Adrenal gland (tissue), 12 donors: Measurements from ENCODE around the gene MAML3. TPM values are rescaled to one million over a fixed set of nuclear protein-coding genes. Genes with fewer than 3 reads are reported as not detected.

ENCODE experiments used
- DNase-seq, 7 donors: peaks; one replicate each; pipeline ENCODE4 v3.0.0-alpha.2; 2019 to 2020
- H3K27ac ChIP-seq, 5 donors: fragments of 200-600 bp; sonication (generic) in 4 of 5; 1 replicate in 3 of 5; 2 replicates in 2 of 5; pipeline versions ENCODE4 v1.5.1 to v1.8.0; 2016 to 2020; ENCODE audit warnings: mild to moderate bottlenecking in 1 of 5
- H3K27me3 ChIP-seq: fragments of 200-600 bp; 2 replicates; pipeline ENCODE4 v1.8.0; 2021
- H3K36me3 ChIP-seq, 2 donors: fragments of 200-600 bp; replicated peaks in 1 of 2; 1 replicate in 1 of 2; 2 replicates in 1 of 2; pipeline versions ENCODE4 v1.5.1 to v1.8.0; 2018 to 2022
- H3K4me1 ChIP-seq, 2 donors: fragments of 200-600 bp; replicated peaks in 1 of 2; 1 replicate in 1 of 2; 2 replicates in 1 of 2; pipeline versions ENCODE4 v1.5.1 to v1.8.0; 2018 to 2021
- H3K4me3 ChIP-seq, 4 donors: fragments of 200-600 bp; sonication (generic) in 3 of 4; one replicate each; pipeline ENCODE4 v1.5.1; 2016 to 2018
- H3K9me3 ChIP-seq, 3 donors: fragments of 200-600 bp; sonication (generic) in 1 of 3; replicated peaks in 1 of 3; 1 replicate in 2 of 3; 2 replicates in 1 of 3; pipeline versions ENCODE4 v1.5.1 to v1.8.0; 2016 to 2021
- CTCF ChIP-seq, 6 experiments: fragments of 450-650 bp in 4 of 6; fragments of 200-600 bp in 2 of 6; sonication (generic) in 1 of 6; IDR thresholded peaks; 1 replicate in 5 of 6; 2 replicates in 1 of 6; pipeline versions ENCODE4 v1.5.1 to v1.8.0; 2016 to 2021; ENCODE audit warnings: antibody characterized with exemption in 6 of 6, mild to moderate bottlenecking in 2 of 6, moderate library complexity in 1 of 6
- POLR2A ChIP-seq, 2 donors: fragments of 450-650 bp; IDR thresholded peaks; one replicate each; pipeline ENCODE4 v1.6.1; 2017; ENCODE audit warnings: antibody characterized with exemption in 2 of 2, mild to moderate bottlenecking in 2 of 2, moderate library complexity in 1 of 2
- WGBS, 4 donors: extraction: QIAGEN DNeasy Blood & Tissue Kit in 2 of 4; methylation state at CpG; one replicate each; pipeline versions ENCODE4 v1.1.5 to v1.1.7; 2013 to 2017; 5-methylcytosine and 5-hydroxymethylcytosine counted together
- intact Hi-C, 2 donors: fragments of 100-400 bp; cut with DNase I; formaldehyde crosslinking; loops; one replicate each; pipeline versions ENCODE4 v1.14.1 to v1.15.0; 2022 to 2023
- polyA plus RNA-seq, 3 donors: library from polyadenylated mRNA; stranded (reverse); fragments of 200-250 nt in 2 of 3; fragments of 350-450 nt in 1 of 3; fragmentation: Illumina TruSeq in 1 of 3; extraction: RNeasy Lipid Tissue Mini Kit (QIAGEN cat#74804) in 1 of 3; gene quantifications; one replicate each; pipeline ENCODE4 v1.2.3, GENCODE V29; 2013 to 2014
- total RNA-seq, 9 donors: library from RNA; depleted of rRNA in 4 of 9; stranded (reverse); fragments of >200 nt in 4 of 9; fragments of 120-200 nt in 1 of 9; fragmentation: NEBNext Ultra II Directional in 1 of 9; extraction: Animal tissue kit (Norgen Biotek cat#: 25700) in 1 of 9; gene quantifications; one replicate each; pipeline versions ENCODE4 v1.1.0 to v1.2.4, GENCODE V29; 2013 to 2023
- donor health status: healthy with polysubstance abuse.
- donor health status: Bipolar disorder and iron deficiency.
- donor health status: DM: yes; HTN: yes; CAD: no.
- donor health status: DM: no; HTN: no; CAD: no.
- donor health status: DM: no; HTN: no; CAD: no.
- donor health status: DM: yes; HTN: yes; CAD: no.

The MAML3 gene
- total and polyA plus RNA-seq, 12 donors, result 2.0 to 15.9 (median 8.4) TPM

DNA sequence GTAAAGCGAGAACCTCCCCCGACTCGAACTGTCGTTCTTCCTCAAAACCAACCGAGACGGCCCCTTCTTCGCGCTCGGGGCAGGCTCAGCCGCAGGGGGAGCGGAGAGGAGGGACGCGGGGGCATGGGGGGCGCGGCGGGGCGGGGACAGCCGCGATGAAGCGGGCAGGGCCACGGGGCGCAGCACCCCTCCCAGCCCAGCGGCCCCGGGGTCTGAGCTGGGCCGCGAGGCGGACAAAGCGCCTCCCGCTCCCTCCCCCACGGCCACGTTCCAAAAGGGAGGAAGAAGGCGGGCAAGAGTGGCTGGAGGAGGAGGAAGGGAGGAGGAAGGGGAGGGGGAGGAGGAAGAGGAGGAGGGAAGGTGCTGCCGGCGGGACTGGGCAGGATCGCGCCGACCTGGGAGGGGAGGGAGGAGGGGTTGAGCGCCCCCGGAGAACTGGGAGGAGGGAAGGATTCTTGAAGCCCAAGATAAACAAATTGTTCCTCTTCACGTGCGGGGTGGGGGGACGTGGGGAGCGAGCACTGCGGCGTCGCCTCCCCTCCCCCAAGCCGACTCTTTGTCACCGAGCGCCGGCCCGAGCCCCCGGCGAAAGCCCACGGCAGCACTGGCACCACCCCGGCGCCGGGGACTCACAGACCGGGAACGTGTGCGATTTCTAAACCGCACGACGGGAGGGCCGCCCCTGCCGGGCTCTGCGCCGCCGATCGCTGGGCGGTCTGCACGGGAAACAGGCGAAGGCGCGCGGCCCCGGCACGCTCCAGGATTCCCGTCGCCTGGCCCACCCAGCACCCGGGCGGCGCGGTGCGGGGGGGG is 2.9 kb downstream of the MAML3 start:
- Histone ChIP-seq H3K9me3 (no peaks in the 10 kb centered on the region), H3K4me3 (peak overlapping the region; percentile 9 to 93 (median 81)), H3K36me3 (no peaks in the 10 kb centered on the region), H3K27ac (peak overlapping the region; percentile 95 to 99 (median 98)), H3K4me1 (peaks cover 0 to 21% of the 10 kb centered on the region in 2 donors), H3K27me3 (no peaks in the 10 kb centered on the region)
- 0 to 3% (median 0%) methylated on average over 8 to 84 of the region's 84 CpGs for WGBS, 4 donors
- intact Hi-C loops, result loop anchor here (5.0 to 10.0 kb wide), 4 partner anchors 99 to 416 kb away; no protein-coding TSS in a partner anchor
- peak; percentile 89 to 96 (median 94) for DNase-seq
- TF ChIP-seq CTCF (IDR thresholded peaks at IDR 0.05), result no peak
- TF ChIP-seq POLR2A (IDR thresholded peaks at IDR 0.05), result peak; percentile 24 to 68

DNA sequence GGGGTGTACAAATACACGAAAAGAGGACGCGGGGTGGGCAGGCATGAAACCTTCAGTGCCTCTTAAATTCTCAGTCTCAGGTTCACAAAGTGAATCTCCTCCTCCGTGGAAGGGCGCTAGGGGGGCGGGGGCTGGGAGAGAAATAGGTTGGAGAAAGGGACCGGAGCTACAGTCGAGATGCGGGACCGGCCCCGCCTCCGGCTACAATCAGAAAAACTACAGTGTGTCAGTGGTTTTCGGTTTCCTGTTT is 3.4 kb downstream of the MAML3 start:
- DNase-seq, result peak in 4 of 7 donors; percentile 90 to 96 (median 92)
- WGBS, 4 donors, result 0% methylated on average over 6 to 13 of the region's 13 CpGs
- no peaks in the 10 kb centered on the region for H3K36me3 ChIP-seq
- no peaks in the 10 kb centered on the region for H3K9me3 ChIP-seq
- peaks cover 0 to 21% of the 10 kb centered on the region in 2 donors for H3K4me1 ChIP-seq
- H3K27me3 ChIP-seq, result no peaks in the 10 kb centered on the region
- peak in 1 of 6 experiments; percentile 13 for TF ChIP-seq CTCF (IDR thresholded peaks at IDR 0.05)
- TF ChIP-seq POLR2A (IDR thresholded peaks at IDR 0.05), result peak in 1 of 2 donors; percentile 49
- intact Hi-C loops, result loop anchor here (5.0 to 10.0 kb wide), 4 partner anchors 98 to 416 kb away; no protein-coding TSS in a partner anchor
- H3K4me3 ChIP-seq, result peak overlapping the region; percentile 9 to 93 (median 81)
- peak overlapping the region; percentile 95 to 99 (median 98) for H3K27ac ChIP-seq

- DNase-seq, result peak; percentile 84 to 94 (median 89)
- WGBS, 4 donors, result 1 to 3% (median 1%) methylated on average over 12 to 20 of the region's 20 CpGs
- Histone ChIP-seq H3K27ac (peak overlapping the region; percentile 95 to 99 (median 98)), H3K27me3 (no peaks in the 10 kb centered on the region), H3K4me3 (peak overlapping the region; percentile 9 to 93 (median 81)), H3K4me1 (peaks cover 0 to 19% of the 10 kb centered on the region in 2 donors), H3K9me3 (no peaks in the 10 kb centered on the region), H3K36me3 (no peaks in the 10 kb centered on the region)
- TF ChIP-seq POLR2A (IDR thresholded peaks at IDR 0.05) (peak in 1 of 2 donors; percentile 48), CTCF (IDR thresholded peaks at IDR 0.05) (peak in 5 of 6 experiments; percentile 5 to 52 (median 34))
- intact Hi-C loops, result loop anchor here (5.0 to 10.0 kb wide), 4 partner anchors 98 to 415 kb away; no protein-coding TSS in a partner anchor
Observed at GRCh38 chr4:140149846-140150635, 3.9 kb downstream of the MAML3 start.

GRCh38 chr4:140144050-140144449 is 9.9 kb downstream of the MAML3 start:
- Histone ChIP-seq H3K4me3 (no peak overlapping the region), H3K36me3 (no peaks in the 10 kb centered on the region), H3K27me3 (no peaks in the 10 kb centered on the region), H3K27ac (no peak overlapping the region), H3K9me3 (no peaks in the 10 kb centered on the region), H3K4me1 (peaks cover 0 to 6% of the 10 kb centered on the region in 2 donors)
- intact Hi-C loops, result loop anchor here in 1 of 2 donors (10.0 kb wide), 1 partner anchor 409 kb away; no protein-coding TSS in a partner anchor
- no peak for TF ChIP-seq CTCF (IDR thresholded peaks at IDR 0.05)
- no peak for DNase-seq
- WGBS, 4 donors, result 89 to 96% (median 92%) methylated on average over 4 to 5 of the region's 5 CpGs
